ENCODE measurements around the gene SHANK2.

Gene SHANK2

DNA sequence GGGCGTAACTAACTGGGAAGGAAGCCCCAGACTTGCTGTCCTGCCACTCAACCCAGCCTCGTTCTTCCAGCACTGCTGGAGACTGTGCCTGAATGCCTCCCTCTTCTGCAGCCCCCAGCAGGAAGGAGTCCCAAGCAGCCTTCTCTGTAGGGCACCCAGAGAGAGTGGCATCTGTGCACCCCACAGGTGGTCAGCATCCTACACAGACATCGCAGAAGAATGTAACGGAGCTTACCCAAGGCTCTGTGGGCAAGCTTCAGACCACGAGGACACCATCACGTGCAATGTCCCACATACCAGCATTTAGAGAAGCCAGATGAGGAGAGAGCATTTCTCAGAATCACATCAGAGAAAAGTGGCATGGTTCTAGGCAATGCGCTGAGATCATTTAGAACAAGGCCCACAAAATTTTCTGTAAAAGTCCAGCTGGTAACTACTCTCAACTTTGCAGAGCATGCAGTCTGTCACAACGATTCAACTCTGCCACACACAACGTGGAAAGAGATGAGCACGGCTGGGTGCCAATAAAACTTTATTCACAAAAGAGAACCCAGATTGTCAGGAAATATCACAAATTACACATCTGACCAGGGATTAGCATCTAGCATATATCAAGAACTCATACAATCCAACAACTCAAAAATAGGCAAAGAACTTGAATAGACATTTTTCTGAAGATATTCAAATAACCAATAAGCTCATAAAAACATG is 33.4 kb downstream of the SHANK2 start:
- no peak for DNase-seq

DNA sequence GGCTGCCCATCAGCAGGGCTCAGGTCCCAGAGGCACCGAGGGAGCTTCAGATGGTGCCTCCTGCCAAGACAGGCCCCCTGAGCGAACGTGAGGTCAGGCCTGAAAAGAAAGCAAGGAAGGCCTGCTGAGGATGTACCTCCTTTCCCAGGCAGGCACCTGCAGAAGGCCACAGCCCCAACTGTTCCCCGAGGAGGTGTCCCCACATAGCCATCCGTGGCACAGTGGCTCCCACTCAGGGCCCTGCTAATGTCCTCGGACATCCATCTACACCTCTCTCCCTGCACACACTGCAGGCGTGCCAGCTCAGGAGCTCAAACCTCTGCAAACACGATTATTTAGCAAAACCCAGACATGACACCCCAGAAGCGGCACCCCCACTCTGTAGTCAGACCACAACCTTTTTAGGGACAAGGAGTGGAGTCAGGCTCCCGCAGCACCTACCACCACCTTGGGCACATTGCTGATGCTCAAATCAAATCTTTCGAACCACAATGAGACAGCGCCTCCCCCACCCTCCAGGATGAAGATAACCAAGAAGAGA is 36.9 kb downstream of the SHANK2 start:
- DNase-seq: no peak

DNA sequence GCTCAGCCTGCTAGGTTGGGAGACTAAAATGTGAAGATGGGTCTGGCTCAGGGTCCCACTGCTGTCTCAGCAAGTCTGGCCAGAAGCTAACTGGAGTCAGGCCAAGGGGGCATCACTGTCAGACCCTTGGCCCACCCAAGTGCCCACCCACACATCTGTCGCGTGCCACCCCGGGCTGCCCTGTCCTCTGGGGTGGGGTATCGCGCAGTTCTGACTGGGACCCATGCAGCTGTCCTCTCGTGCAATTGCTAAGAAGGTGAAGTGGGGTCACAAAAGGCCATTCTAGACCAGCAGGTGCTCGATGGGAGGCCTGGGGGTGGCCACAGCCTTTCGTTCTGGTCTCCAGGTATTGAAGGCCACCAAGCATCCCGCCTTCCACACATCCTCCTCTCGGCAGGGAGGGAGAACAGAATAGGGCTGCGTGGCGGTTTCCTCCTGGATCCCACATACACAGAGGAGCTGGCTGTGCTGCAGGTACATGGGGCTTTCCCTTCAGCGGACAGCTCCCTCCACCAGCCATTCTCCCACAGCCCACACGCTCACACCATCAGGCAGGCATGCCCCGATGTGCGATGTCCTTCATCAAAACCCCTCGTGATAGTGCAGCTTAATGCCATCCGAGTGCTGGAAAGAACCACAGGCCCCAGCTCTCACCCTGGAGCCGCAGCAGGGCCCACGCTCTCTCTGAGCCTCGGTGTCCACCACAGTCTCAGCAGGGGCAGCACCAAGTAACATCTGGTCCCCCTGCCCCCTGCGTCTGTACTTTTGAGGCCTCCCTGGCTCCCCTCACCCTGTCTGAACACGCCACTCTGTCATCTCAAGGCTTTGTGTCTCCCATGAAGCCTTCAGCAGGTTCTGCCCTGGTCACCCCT is 37.6 kb downstream of the SHANK2 start:
- no peak for DNase-seq

DNA sequence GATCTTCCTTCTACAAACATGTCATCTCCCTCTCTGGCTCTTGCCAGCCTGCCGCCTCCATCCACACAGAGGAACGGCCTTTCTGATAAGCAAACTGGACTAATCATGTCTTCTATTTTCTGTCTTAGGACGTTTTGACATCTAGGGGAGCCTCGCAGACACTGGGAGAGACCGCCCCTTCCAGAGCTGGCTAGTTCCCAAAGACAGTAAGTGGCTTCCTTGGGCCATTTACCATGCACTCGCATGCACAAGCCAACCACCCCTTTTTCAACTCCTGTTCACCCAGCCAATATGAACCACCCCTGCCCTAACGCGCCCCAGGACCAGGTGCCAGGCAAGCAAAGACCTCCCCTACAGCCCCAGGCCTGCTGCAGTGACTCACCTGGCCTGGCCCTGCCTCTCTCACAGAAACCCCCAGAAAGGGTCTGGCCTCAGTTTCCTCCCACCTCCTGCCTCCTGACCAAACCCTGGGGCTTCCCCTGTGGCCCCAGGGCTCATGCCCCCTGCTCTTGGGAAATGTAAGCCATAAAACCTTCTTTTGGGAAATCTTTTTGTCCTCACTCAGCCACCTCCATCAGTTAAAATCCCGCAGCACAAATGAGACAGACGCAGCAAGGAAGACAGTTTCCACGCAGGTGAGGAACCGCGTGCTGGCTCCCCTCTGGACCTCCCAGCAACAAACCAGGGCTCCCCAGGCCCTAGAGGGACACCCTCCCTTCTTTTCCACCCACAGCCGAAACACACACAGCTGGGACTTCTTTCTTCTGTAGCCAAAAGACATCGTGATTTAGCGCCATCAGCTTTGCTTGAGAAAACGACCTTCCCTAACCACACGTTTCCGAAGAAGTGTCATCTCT is 38.5 kb downstream of the SHANK2 start:
- DNase-seq: no peak

DNA sequence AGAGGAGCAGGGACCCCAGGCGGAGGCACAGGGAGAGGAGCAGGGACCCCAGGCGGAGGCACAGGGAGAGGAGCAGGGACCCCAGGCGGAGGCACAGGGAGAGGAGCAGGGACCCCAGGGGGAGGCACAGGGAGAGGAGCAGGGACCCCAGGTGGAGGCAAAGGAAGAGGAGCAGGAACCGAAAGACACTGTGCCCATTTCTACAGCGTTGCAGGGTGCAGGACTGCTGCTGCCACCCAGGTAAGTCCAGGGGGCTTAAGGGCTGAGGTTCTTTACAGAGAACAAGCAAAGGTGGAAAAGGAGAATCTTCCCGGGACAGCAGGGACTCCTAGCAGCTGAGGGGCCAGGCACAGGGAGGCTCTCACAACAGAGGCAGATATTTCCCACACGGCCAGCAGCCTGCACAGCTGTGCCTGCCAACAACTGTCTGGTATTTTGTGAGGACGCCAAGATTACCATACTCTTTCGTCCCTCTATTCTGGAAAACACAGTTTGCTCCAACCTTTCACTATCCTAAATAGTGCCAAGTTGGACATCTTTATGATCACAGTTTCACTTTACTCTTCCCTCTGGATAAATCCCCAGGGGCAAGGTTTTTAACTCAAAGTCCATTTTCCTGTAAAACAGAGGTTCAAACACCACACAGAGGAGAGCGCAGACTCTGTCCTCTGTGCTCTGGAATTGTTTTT is 39.4 kb downstream of the SHANK2 start:
- DNase-seq: no peak

DNA sequence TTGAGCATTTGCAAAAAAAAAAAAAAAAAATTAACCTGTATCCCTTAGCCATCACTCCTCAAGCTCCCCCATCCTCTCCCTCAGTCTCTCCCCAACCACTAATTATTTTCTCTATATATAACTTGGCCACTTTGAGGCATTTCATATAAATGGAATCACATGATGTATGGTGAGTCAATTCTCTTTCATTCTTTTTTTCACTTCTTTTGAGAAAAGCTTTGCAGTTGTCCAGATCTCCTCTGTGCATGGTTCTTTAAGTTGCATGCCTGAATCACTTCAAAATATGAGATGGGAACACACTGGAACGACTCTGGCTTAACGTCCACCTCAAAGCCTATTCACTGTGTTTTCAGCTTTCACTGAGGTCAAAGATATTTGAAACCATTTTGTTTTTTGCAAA is 40.7 kb downstream of the SHANK2 start:
- no peak for DNase-seq

DNA sequence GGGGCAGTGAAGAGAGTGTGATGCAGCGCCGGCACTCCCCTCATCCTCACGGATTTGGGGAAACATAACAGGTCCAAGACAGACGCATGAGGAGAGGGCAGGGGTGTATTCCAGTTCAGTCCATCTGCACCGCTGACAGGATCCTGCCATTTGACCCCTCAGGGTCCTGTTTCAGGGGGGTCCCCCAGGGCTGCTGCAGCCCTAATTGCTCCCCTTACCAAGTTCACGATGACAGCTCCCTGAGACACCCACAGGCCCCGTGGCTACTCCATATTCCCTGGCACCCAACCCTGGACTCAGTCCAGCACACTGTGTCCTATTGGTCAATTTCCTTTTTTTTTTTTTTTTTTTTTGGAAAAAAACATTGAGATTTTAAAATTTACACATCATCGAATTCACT is 41.5 kb downstream of the SHANK2 start:
- DNase-seq: no peak

DNA sequence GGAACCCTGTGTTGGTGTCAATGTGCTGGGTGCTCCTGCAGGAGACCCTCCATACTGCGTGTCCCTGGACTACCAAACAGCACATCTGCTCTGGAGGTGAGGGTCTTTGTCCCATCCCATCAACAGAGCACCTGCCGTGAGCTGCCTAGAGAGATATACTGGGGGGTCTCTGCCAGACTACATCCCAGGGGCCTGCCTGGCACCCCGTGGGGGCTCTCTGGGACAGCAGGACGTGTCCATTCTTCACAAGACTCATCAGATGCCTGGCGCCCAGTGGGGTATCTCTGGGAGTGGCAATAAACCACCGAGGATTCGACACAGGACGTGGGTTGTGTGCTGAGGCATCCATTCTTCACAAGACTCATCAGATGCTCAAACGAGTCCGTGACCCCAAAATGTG is 42.7 kb downstream of the SHANK2 start:
- DNase-seq: no peak

DNA sequence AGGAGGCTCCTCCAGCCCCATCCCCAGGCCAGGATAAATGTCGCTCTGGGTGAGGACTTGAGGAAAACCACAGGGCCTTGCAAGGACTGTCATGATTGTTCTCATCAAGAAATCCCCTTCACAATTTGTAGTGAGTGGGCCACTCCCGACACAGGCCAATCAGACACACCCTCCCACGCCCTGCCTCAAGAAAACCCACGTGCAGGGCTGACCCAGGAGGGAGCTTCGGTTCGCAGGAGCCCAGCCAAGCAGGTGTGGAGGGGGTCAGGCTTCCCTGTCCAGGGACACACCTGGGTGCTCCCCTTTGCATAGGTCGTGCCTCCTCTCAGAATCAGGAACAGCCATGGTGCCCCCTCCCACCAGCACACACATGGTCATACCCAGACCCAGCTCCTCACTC is 43.2 kb downstream of the SHANK2 start:
- no peak for DNase-seq

DNA sequence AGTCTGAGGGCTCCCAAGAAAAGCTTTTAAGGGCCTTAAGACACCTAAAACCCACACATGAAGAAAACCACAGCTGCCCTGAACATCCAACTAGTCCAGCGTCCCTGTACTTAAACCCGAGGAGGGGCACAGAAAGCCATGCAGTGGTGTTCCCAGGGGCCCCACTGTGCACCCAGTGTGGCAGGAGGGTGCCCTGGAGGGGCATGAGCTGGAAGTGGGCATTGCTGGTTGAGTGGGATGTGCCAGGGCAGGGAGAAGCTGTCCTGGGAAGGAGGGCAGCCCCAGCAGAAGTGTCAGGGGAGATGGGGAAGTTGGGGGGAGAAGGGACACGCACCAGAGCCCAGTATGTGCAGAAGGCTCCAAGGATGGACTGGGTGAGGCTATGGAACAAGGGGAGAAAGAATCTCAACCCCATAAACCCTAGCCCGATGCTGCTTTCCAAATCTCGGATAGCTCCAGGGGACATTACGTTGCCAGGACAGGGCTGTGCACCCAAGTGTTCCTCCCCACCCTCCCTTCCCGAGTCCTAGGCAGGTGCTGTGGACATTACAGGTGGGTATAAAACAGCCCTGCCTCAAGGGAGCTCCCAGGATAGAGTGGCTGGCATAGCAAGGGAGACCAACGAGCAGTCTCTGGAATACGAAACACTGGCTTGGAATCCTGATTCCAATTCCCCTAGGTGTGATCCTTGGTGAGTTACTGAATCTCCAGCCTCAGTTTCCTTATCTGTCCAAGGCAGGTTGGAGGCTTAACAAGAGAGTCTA is 44.2 kb downstream of the SHANK2 start:
- DNase-seq: no peak

DNA sequence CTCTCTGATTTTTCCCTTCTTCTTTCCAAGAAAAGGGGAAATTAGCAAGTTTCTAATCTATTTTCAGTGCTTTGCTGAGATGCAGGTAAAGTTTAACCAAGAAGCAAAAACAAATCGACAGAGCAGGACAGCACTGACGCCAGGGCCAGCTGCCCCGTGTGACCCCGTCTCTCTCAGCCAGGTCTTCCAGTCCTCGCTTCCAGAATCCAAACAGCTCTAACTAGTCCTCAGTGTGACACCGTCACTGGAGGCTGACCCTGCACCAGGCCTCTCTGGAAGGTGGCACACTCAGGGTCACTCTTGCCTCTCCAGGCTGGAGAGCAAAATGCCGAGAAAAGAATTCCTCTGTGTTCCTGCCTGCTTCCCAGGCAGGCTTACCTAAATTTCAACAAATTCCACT is 44.8 kb downstream of the SHANK2 start:
- DNase-seq: no peak

DNA sequence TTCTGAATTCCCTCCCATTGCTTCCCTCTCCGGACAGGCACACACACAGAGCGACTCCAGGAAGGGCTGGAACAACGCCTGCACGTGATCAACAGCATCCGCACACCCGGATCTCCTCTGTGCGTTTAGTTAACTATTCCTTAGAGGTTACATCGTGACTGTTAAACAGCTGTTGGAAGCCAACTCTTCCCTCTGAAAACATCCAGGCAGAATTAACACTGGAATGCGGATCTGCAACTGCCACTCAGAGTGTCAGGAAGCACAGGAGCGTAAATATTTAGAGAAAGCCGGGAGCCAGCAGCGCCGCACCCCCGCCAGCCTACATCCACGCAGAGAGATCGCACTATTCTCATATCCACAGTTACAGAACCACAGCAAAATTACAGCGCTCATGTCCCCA is 46.2 kb downstream of the SHANK2 start:
- DNase-seq: no peak

DNA sequence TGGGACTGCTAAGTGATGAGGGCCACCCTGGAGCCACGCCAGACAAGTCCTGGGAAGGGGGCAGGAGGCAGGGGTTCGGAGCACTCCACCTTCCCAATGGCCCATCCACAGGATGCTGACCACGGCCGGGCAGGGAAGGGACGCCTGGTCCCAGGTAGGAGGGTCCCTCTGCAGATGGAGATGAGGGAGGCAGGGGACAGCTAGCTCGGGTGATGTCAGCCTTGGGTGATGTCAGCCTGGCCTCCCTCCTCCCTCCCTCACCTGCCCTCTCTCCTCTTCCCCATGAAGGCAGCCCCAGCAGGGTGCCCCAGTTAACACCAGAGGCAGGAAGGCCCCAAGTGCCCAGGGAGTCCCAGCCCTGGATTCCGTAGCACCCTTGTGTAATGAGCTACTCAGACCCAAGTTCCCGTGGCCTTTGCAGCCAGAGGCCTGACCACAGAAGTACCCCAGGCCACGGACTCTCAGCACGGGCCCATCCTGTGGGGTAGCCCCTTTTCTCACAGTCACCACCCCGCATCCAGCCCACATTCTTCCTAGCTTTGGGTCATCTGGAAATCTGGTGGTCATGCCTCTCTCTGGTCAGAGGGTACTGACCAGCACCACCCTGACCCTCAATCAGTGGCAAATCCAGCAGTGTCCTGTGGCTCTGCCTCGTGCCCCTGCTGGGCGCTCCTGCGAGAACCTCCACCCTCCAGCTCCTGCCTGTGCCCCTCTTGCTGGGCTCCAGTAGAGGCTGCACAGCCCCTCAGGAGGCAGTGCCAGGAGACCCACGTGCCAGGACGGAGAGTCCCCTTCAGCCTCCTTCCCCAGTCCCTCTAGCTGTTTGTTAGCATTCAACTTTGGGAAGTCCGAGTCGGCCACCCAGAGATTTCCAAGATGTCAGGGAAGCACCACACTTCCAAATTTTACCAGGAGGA is 47.4 kb downstream of the SHANK2 start:
- DNase-seq: no peak

DNA sequence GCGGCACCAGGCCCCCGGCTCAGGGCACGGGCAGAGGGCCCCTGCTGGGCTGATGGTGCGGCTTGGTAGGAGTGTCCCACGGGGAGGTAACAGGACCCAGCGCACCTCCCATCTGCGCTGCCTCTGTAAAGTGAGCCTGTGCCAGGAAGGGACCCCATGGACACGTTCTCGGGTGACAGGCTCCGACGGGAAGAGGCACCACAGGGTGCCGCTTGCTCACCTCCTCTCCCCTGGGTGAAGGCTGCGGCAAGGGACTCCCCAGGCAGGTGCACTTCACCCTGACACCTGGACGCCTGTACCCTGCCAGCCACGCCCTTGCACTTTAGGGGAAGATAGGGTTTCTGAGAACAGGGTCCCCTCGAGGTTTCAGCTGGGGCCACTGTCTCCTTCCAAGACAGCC is 48.1 kb downstream of the SHANK2 start:
- DNase-seq: no peak

DNA sequence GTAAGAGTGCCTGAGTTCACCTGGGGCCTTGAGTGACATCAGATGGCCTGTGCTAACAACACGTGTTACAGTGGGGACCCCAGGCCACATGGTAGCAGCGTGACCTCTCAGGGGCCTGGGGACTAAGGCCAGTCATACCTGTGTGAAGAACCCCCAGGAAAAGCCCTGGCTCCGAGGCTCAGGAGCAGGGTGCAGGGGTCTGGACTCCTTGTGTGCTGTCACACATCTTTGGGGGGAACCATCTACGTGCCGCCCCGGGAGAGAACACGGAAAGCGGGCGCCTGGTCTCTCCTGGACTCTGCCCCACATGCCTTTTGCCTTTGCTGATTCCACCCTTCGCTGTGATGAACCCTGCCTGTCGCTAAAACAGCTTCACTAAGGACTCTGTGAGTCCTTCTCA is 48.7 kb downstream of the SHANK2 start:
- no peak for DNase-seq

DNA sequence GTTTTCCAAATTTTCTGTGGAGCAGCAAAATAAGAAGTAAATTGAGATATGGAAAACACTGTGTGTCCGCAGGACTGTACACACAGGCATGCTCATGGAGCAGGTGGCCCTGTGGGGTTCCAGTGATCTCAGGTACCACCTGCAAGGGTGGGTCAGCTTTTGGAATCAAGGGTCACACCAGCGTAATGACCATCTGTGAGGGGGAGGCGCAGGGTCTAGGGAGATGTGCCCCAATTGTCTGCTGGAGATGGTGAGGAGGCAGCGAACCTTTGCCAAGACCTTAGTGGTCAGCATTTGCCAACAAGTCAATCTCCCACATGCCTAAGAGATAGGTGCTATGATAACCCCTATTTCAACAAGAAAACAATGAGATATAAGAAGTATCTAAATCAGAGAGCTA is 49.4 kb downstream of the SHANK2 start:
- DNase-seq: no peak

DNA sequence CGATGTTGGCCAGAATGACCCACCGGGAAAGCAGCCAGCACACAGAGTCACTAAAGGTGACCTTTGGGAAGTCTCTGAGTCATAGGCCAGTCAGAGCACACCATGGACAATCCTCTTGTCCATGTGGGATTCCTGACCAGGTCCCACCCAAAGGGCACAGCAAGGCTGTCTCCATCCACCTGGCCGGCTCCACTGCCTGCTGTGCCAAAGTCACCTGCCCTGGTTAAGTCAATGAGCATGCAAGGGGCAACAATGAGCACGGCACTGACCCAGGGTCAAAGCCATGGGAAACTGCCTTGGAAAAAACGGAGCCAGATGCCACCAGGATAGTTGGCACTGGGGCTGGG is 49.8 kb downstream of the SHANK2 start:
- DNase-seq: no peak

Data from NCI-H226 (cell line).